NT2/D1 (cell line): ENCODE data around the gene AQP1.

Source experiments
- SUZ12 ChIP-seq: IDR thresholded peaks from 2 replicates; pipeline ENCODE4 v1.6.1; 2011; ENCODE audit not compliant: insufficient read length, insufficient read depth; ENCODE audit errors: extremely low read depth
- YY1 ChIP-seq: IDR thresholded peaks from 2 replicates; pipeline ENCODE4 v1.6.1; 2011; ENCODE audit not compliant: insufficient read length, insufficient read depth

- TF ChIP-seq SUZ12 (no peak), YY1 (no peak)
Measured at GRCh38 chr7:30907527-30908267, 4.0 kb upstream of the AQP1 start.
